NCI-H1694 (cell line): ENCODE results near the gene RBM4B.

Experiments
- DNase-seq: peaks from one replicate; lab custom pipeline; 2025; lab: John Stamatoyannopoulos, UW

Gene RBM4B

GRCh38 chr11:66706989-66707388, 29.3 kb upstream of the RBM4B start:
- DNase-seq: no peak

- no peak for DNase-seq
These were observed 28.1 kb upstream of the RBM4B start for GRCh38 chr11:66705587-66706335.

GRCh38 chr11:66704659-66705360, 27.1 kb upstream of the RBM4B start:
- DNase-seq: no peak

- no peak for DNase-seq
These were observed 23.9 kb upstream of the RBM4B start for GRCh38 chr11:66701432-66702240.

GRCh38 chr11:66700742-66701141, 23.1 kb upstream of the RBM4B start:
- no peak for DNase-seq

- DNase-seq: no peak
These were observed 22.6 kb upstream of the RBM4B start for GRCh38 chr11:66700337-66700736.

- no peak for DNase-seq
These were observed 20.8 kb upstream of the RBM4B start for GRCh38 chr11:66698491-66698890.

- no peak for DNase-seq
These were observed 20.3 kb upstream of the RBM4B start for GRCh38 chr11:66697988-66698387.

GRCh38 chr11:66696146-66696545, 18.5 kb upstream of the RBM4B start:
- DNase-seq: no peak

GRCh38 chr11:66694732-66695207, 17.1 kb upstream of the RBM4B start:
- DNase-seq: peak; percentile 57

- no peak for DNase-seq
These were observed 16.3 kb upstream of the RBM4B start for GRCh38 chr11:66694056-66694410.

GRCh38 chr11:66693356-66694055, 15.8 kb upstream of the RBM4B start:
- no peak for DNase-seq

- DNase-seq: no peak
These were observed 15.2 kb upstream of the RBM4B start for GRCh38 chr11:66692871-66693331.

GRCh38 chr11:66692446-66692845, 14.8 kb upstream of the RBM4B start:
- DNase-seq: no peak

- DNase-seq: no peak
These were observed 13.8 kb upstream of the RBM4B start for GRCh38 chr11:66691311-66691980.

- no peak for DNase-seq
These were observed 12.2 kb upstream of the RBM4B start for GRCh38 chr11:66689661-66690590.

GRCh38 chr11:66688561-66689534, 11.2 kb upstream of the RBM4B start:
- no peak for DNase-seq

- DNase-seq: no peak
These were observed 10.2 kb upstream of the RBM4B start for GRCh38 chr11:66687831-66688281.
